ENCODE measurements around the gene RSAD2.
"Not testable (repeated sequence)": the region's sequence is repeated elsewhere in the genome, so short reads cannot be mapped to it uniquely, and the experiment has no call there.

RSAD2 gene

GRCh38 chr2:6864923-6865345 is 12.6 kb upstream of the RSAD2 start:
- no peak for DNase-seq (ENCODE audit: low spot score)

- DNase-seq (ENCODE audit: low spot score): peak; percentile 79
These were observed 12.0 kb upstream of the RSAD2 start, which contains the start of gene CMPK2 for GRCh38 chr2:6865346-6866274. Gene CMPK2 (minus strand): TSS chr2:6865907. CDS start chr2:6865696, 211 bp downstream.

GRCh38 chr2:6866275-6866671 is 11.3 kb upstream of the RSAD2 start:
- DNase-seq (ENCODE audit: low spot score): peak; percentile 39

- no peak for DNase-seq (ENCODE audit: low spot score)
These were observed 10.6 kb upstream of the RSAD2 start for GRCh38 chr2:6866982-6867381.

- no peak for DNase-seq (ENCODE audit: low spot score)
These were observed 5.2 kb upstream of the RSAD2 start for GRCh38 chr2:6872394-6872793.

GRCh38 chr2:6874032-6874431 is 3.5 kb upstream of the RSAD2 start:
- DNase-seq (ENCODE audit: low spot score): no peak

GRCh38 chr2:6876309-6876708 is 1.3 kb upstream of the RSAD2 start:
- DNase-seq (ENCODE audit: low spot score): no peak

- DNase-seq (ENCODE audit: low spot score): no peak
These were observed 972 bp downstream of the RSAD2 start for GRCh38 chr2:6878549-6878948.

GRCh38 chr2:6879011-6879410 is 1.4 kb downstream of the RSAD2 start:
- no peak for DNase-seq (ENCODE audit: low spot score)

- no peak for DNase-seq (ENCODE audit: low spot score)
These were observed 2.7 kb downstream of the RSAD2 start for GRCh38 chr2:6880200-6880733.

- DNase-seq (ENCODE audit: low spot score): no peak
These were observed 3.5 kb downstream of the RSAD2 start for GRCh38 chr2:6881046-6881445.

GRCh38 chr2:6881516-6881915 is 3.9 kb downstream of the RSAD2 start:
- no peak for DNase-seq (ENCODE audit: low spot score)

GRCh38 chr2:6883448-6884122 is 6.0 kb downstream of the RSAD2 start:
- DNase-seq (ENCODE audit: low spot score): no peak

- no peak for DNase-seq (ENCODE audit: low spot score)
These were observed 8.0 kb downstream of the RSAD2 start for GRCh38 chr2:6885551-6885950.

- DNase-seq (ENCODE audit: low spot score): no peak
These were observed 8.4 kb downstream of the RSAD2 start for GRCh38 chr2:6885968-6886367.

- no peak for DNase-seq (ENCODE audit: low spot score)
These were observed 10.2 kb downstream of the RSAD2 start for GRCh38 chr2:6887751-6888192.

GRCh38 chr2:6888724-6889123 is 11.1 kb downstream of the RSAD2 start:
- no peak for DNase-seq (ENCODE audit: low spot score)

GRCh38 chr2:6893876-6894482 is 16.4 kb downstream of the RSAD2 start:
- DNase-seq (ENCODE audit: low spot score): no peak

GRCh38 chr2:6896930-6897759 is 19.6 kb downstream of the RSAD2 start:
- no peak for DNase-seq (ENCODE audit: low spot score)

- not testable (repeated sequence) for DNase-seq (ENCODE audit: low spot score)
These were observed 25.0 kb downstream of the RSAD2 start for GRCh38 chr2:6902581-6902980.

GRCh38 chr2:6905668-6906067 is 28.1 kb downstream of the RSAD2 start:
- DNase-seq (ENCODE audit: low spot score): no peak

All from D341Med (cell line).